ENCODE data around the gene VTA1. TPM values are rescaled to one million over a fixed set of nuclear protein-coding genes. Genes with fewer than 3 reads are reported as not detected.

The VTA1 gene
- polyA plus RNA-seq, 1 donor from 2014 or later = 126 TPM

GRCh38 chr6:142241061-142241460 is 94.0 kb downstream of the VTA1 start:
- Histone ChIP-seq H2AFZ (ENCODE audit: low read depth, low read length) (no peak overlapping the region), H3K9me2 (ENCODE audit: insufficient read depth, low read length) (no peaks in the 10 kb centered on the region), H3K79me2 (replicated peaks; ENCODE audit: insufficient read depth, low read length) (no peaks in the 10 kb centered on the region), H3K27ac (ENCODE audit: low read length) (no peak overlapping the region), H4K20me1 (ENCODE audit: insufficient read depth) (no peaks in the 10 kb centered on the region), H3K9me3 (ENCODE audit: low read length) (no peaks in the 10 kb centered on the region), H3K4me3 (ENCODE audit: low read length) (no peak overlapping the region), H3K4me2 (ENCODE audit: low read length) (no peak overlapping the region), H3K27me3 (ENCODE audit: insufficient read depth, low read depth, low read length) (no peaks in the 10 kb centered on the region), H3F3A (ENCODE audit: insufficient read depth, low read length, poor library complexity, severe bottlenecking) (no peaks in the 10 kb centered on the region), H3K36me3 (ENCODE audit: insufficient read depth, low read length) (no peaks in the 10 kb centered on the region), H3K9ac (ENCODE audit: low read length) (no peak overlapping the region)
- TF ChIP-seq RAD21 (conservative IDR thresholded peaks at IDR 0.05) (no peak), EP300 (conservative IDR thresholded peaks at IDR 0.05; ENCODE audit: poor library complexity, severe bottlenecking) (no peak), SMC3 (conservative IDR thresholded peaks at IDR 0.05; ENCODE audit: poor library complexity) (no peak), CTCF (IDR thresholded peaks at IDR 0.05; ENCODE audit: poor library complexity, severe bottlenecking) (no peak), EZH2 (IDR thresholded peaks at IDR 0.05; ENCODE audit: borderline replicate concordance, insufficient read depth, low read length, poor library complexity, severe bottlenecking) (no peak), REST (IDR thresholded peaks at IDR 0.05; ENCODE audit: borderline replicate concordance) (no peak), TAF1 (IDR thresholded peaks at IDR 0.05; ENCODE audit: low read depth) (no peak), POLR2AphosphoS5 (IDR thresholded peaks at IDR 0.05) (no peak), MXI1 (conservative IDR thresholded peaks at IDR 0.05; ENCODE audit: poor library complexity, severe bottlenecking) (no peak)

- Histone ChIP-seq H4K20me1 (ENCODE audit: insufficient read depth) (no peaks in the 10 kb centered on the region), H2AFZ (ENCODE audit: low read depth, low read length) (no peak overlapping the region), H3K9me2 (ENCODE audit: insufficient read depth, low read length) (no peaks in the 10 kb centered on the region), H3K36me3 (ENCODE audit: insufficient read depth, low read length) (no peaks in the 10 kb centered on the region), H3K27ac (ENCODE audit: low read length) (no peak overlapping the region), H3K4me2 (ENCODE audit: low read length) (no peak overlapping the region), H3K27me3 (ENCODE audit: insufficient read depth, low read depth, low read length) (no peaks in the 10 kb centered on the region), H3K9me3 (ENCODE audit: low read length) (no peaks in the 10 kb centered on the region), H3K4me3 (ENCODE audit: low read length) (no peak overlapping the region), H3F3A (ENCODE audit: insufficient read depth, low read length, poor library complexity, severe bottlenecking) (no peaks in the 10 kb centered on the region), H3K79me2 (replicated peaks; ENCODE audit: insufficient read depth, low read length) (no peaks in the 10 kb centered on the region), H3K9ac (ENCODE audit: low read length) (no peak overlapping the region)
- no peak for TF ChIP-seq REST (IDR thresholded peaks at IDR 0.05; ENCODE audit: borderline replicate concordance)
- TF ChIP-seq EZH2 (IDR thresholded peaks at IDR 0.05; ENCODE audit: borderline replicate concordance, insufficient read depth, low read length, poor library complexity, severe bottlenecking) = no peak
- no peak for TF ChIP-seq POLR2AphosphoS5 (IDR thresholded peaks at IDR 0.05)
- TF ChIP-seq MXI1 (conservative IDR thresholded peaks at IDR 0.05; ENCODE audit: poor library complexity, severe bottlenecking) = no peak
- TF ChIP-seq TAF1 (IDR thresholded peaks at IDR 0.05; ENCODE audit: low read depth) = no peak
- TF ChIP-seq RAD21 (conservative IDR thresholded peaks at IDR 0.05) = no peak
- TF ChIP-seq SMC3 (conservative IDR thresholded peaks at IDR 0.05; ENCODE audit: poor library complexity) = no peak
- TF ChIP-seq EP300 (conservative IDR thresholded peaks at IDR 0.05; ENCODE audit: poor library complexity, severe bottlenecking) = no peak
- TF ChIP-seq CTCF (IDR thresholded peaks at IDR 0.05; ENCODE audit: poor library complexity, severe bottlenecking) = no peak
Observed at GRCh38 chr6:142242269-142242668, 95.2 kb downstream of the VTA1 start.
